B cell (primary cell): ENCODE data around the gene ZIC2.

Experiments used
- CTCF ChIP-seq: fragments of 200-600 bp; IDR thresholded peaks from one replicate; pipeline ENCODE4 v1.8.0; 2022; ENCODE audit warnings: antibody characterized with exemption, mild to moderate bottlenecking
- EZH2 ChIP-seq: IDR thresholded peaks from 2 replicates; pipeline ENCODE4 v1.6.1; 2012; ENCODE audit warnings: borderline replicate concordance, low read depth, mild to moderate bottlenecking, moderate library complexity, low read length; ENCODE audit not compliant: insufficient read depth, poor library complexity, severe bottlenecking

- no peak for TF ChIP-seq CTCF
- TF ChIP-seq EZH2, result peak; percentile 43
Measured at GRCh38 chr13:99968521-99969452, 12.8 kb upstream of the ZIC2 start.
